Activated naive CD4-positive, alpha-beta T cell treated with anti-CD3 and anti-CD28 coated beads, Interleukin-2, amount 50 U/mL, for 24 hours (primary cell): ENCODE data around the gene TESK2.

Experiments
- H3K27ac Mint-ChIP-seq: one replicate; pipeline ENCODE4 v1.8.0; 2021; ENCODE audit warnings: mild to moderate bottlenecking, mixed read lengths
- H3K27me3 Mint-ChIP-seq: one replicate; pipeline ENCODE4 v1.8.0; 2021; ENCODE audit warnings: mixed read lengths
- H3K36me3 Mint-ChIP-seq: one replicate; pipeline ENCODE4 v1.8.0; 2021; ENCODE audit warnings: mixed read lengths
- H3K4me1 Mint-ChIP-seq: one replicate; pipeline ENCODE4 v1.8.0; 2021; ENCODE audit warnings: mixed read lengths
- H3K4me3 Mint-ChIP-seq: one replicate; pipeline ENCODE4 v1.8.0; 2021; ENCODE audit warnings: mild to moderate bottlenecking, mixed read lengths
- H3K9me3 Mint-ChIP-seq: one replicate; pipeline ENCODE4 v1.8.0; 2021; ENCODE audit warnings: mixed read lengths

Gene TESK2

GRCh38 chr1:45412899-45413298, 78.1 kb downstream of the TESK2 start:
- Mint-ChIP-seq H3K27ac (no peak overlapping the region), H3K4me1 (no peaks in the 10 kb centered on the region), H3K4me3 (no peak overlapping the region), H3K27me3 (no peaks in the 10 kb centered on the region), H3K36me3 (peaks cover 3% of the 10 kb centered on the region), H3K9me3 (no peaks in the 10 kb centered on the region)

GRCh38 chr1:45411510-45411899, 79.5 kb downstream of the TESK2 start:
- no peaks in the 10 kb centered on the region for H3K27me3 Mint-ChIP-seq
- H3K4me1 Mint-ChIP-seq: no peaks in the 10 kb centered on the region
- peaks cover 3% of the 10 kb centered on the region for H3K36me3 Mint-ChIP-seq
- no peak overlapping the region for H3K27ac Mint-ChIP-seq
- no peaks in the 10 kb centered on the region for H3K9me3 Mint-ChIP-seq
- H3K4me3 Mint-ChIP-seq: no peak overlapping the region

- Mint-ChIP-seq H3K9me3 (no peaks in the 10 kb centered on the region), H3K27ac (no peak overlapping the region), H3K36me3 (peaks cover 3% of the 10 kb centered on the region), H3K4me1 (no peaks in the 10 kb centered on the region), H3K4me3 (no peak overlapping the region), H3K27me3 (no peaks in the 10 kb centered on the region)
Measured at GRCh38 chr1:45410850-45411509, 80.0 kb downstream of the TESK2 start.

- Mint-ChIP-seq H3K4me1 (no peaks in the 10 kb centered on the region), H3K27ac (no peak overlapping the region), H3K9me3 (no peaks in the 10 kb centered on the region), H3K36me3 (peaks cover 3% of the 10 kb centered on the region), H3K27me3 (no peaks in the 10 kb centered on the region), H3K4me3 (no peak overlapping the region)
Measured at GRCh38 chr1:45409276-45409675, 81.7 kb downstream of the TESK2 start.

GRCh38 chr1:45407629-45408287, 83.2 kb downstream of the TESK2 start:
- H3K27ac Mint-ChIP-seq: no peak overlapping the region
- H3K4me3 Mint-ChIP-seq: no peak overlapping the region
- H3K27me3 Mint-ChIP-seq: no peaks in the 10 kb centered on the region
- no peaks in the 10 kb centered on the region for H3K4me1 Mint-ChIP-seq
- H3K9me3 Mint-ChIP-seq: no peaks in the 10 kb centered on the region
- H3K36me3 Mint-ChIP-seq: no peaks in the 10 kb centered on the region

GRCh38 chr1:45405636-45406035, 85.3 kb downstream of the TESK2 start:
- Mint-ChIP-seq H3K4me1 (no peaks in the 10 kb centered on the region), H3K36me3 (no peaks in the 10 kb centered on the region), H3K27me3 (no peaks in the 10 kb centered on the region), H3K9me3 (no peaks in the 10 kb centered on the region), H3K27ac (no peak overlapping the region), H3K4me3 (no peak overlapping the region)

- H3K27ac Mint-ChIP-seq: no peak overlapping the region
- no peaks in the 10 kb centered on the region for H3K27me3 Mint-ChIP-seq
- H3K4me3 Mint-ChIP-seq: no peak overlapping the region
- no peaks in the 10 kb centered on the region for H3K4me1 Mint-ChIP-seq
- no peaks in the 10 kb centered on the region for H3K36me3 Mint-ChIP-seq
- H3K9me3 Mint-ChIP-seq: no peaks in the 10 kb centered on the region
Measured at GRCh38 chr1:45403718-45404117, 87.2 kb downstream of the TESK2 start.

GRCh38 chr1:45403298-45403697, 87.7 kb downstream of the TESK2 start:
- H3K9me3 Mint-ChIP-seq: no peaks in the 10 kb centered on the region
- H3K27me3 Mint-ChIP-seq: no peaks in the 10 kb centered on the region
- no peak overlapping the region for H3K4me3 Mint-ChIP-seq
- no peaks in the 10 kb centered on the region for H3K36me3 Mint-ChIP-seq
- no peaks in the 10 kb centered on the region for H3K4me1 Mint-ChIP-seq
- H3K27ac Mint-ChIP-seq: no peak overlapping the region

- H3K36me3 Mint-ChIP-seq: no peaks in the 10 kb centered on the region
- H3K4me1 Mint-ChIP-seq: no peaks in the 10 kb centered on the region
- no peaks in the 10 kb centered on the region for H3K27me3 Mint-ChIP-seq
- no peaks in the 10 kb centered on the region for H3K9me3 Mint-ChIP-seq
- H3K27ac Mint-ChIP-seq: no peak overlapping the region
- no peak overlapping the region for H3K4me3 Mint-ChIP-seq
Measured at GRCh38 chr1:45401524-45401923, 89.4 kb downstream of the TESK2 start.

- H3K27me3 Mint-ChIP-seq: no peaks in the 10 kb centered on the region
- H3K9me3 Mint-ChIP-seq: no peaks in the 10 kb centered on the region
- no peaks in the 10 kb centered on the region for H3K36me3 Mint-ChIP-seq
- H3K4me3 Mint-ChIP-seq: no peak overlapping the region
- no peak overlapping the region for H3K27ac Mint-ChIP-seq
- peaks cover 2% of the 10 kb centered on the region for H3K4me1 Mint-ChIP-seq
Measured at GRCh38 chr1:45400049-45400448, 90.9 kb downstream of the TESK2 start.

- Mint-ChIP-seq H3K27me3 (no peaks in the 10 kb centered on the region), H3K36me3 (no peaks in the 10 kb centered on the region), H3K4me1 (peaks cover 4% of the 10 kb centered on the region), H3K9me3 (no peaks in the 10 kb centered on the region), H3K27ac (no peak overlapping the region), H3K4me3 (no peak overlapping the region)
Measured at GRCh38 chr1:45397285-45397684, 93.7 kb downstream of the TESK2 start.

GRCh38 chr1:45395582-45395981, 95.4 kb downstream of the TESK2 start:
- H3K4me3 Mint-ChIP-seq: no peak overlapping the region

GRCh38 chr1:45395051-45395450, 95.9 kb downstream of the TESK2 start:
- Mint-ChIP-seq H3K27ac (peak overlapping the region; percentile 71), H3K36me3 (no peaks in the 10 kb centered on the region), H3K27me3 (no peaks in the 10 kb centered on the region), H3K4me1 (peaks cover 4% of the 10 kb centered on the region), H3K9me3 (no peaks in the 10 kb centered on the region), H3K4me3 (no peak overlapping the region)

More at GRCh38 chr1:45395582-45395981, 95.4 kb downstream of the TESK2 start:
- no peaks in the 10 kb centered on the region for H3K36me3 Mint-ChIP-seq
- H3K9me3 Mint-ChIP-seq: no peaks in the 10 kb centered on the region
- H3K27ac Mint-ChIP-seq: no peak overlapping the region
- H3K27me3 Mint-ChIP-seq: no peaks in the 10 kb centered on the region
- H3K4me1 Mint-ChIP-seq: peaks cover 4% of the 10 kb centered on the region

- Mint-ChIP-seq H3K9me3 (no peaks in the 10 kb centered on the region), H3K27me3 (no peaks in the 10 kb centered on the region), H3K27ac (no peak overlapping the region), H3K4me1 (peaks cover 4% of the 10 kb centered on the region), H3K36me3 (no peaks in the 10 kb centered on the region), H3K4me3 (no peak overlapping the region)
Measured at GRCh38 chr1:45394342-45394741, 96.6 kb downstream of the TESK2 start.

GRCh38 chr1:45393718-45394302, 97.2 kb downstream of the TESK2 start:
- peak overlapping the region; percentile 7 for H3K4me3 Mint-ChIP-seq
- H3K9me3 Mint-ChIP-seq: no peaks in the 10 kb centered on the region
- no peak overlapping the region for H3K27ac Mint-ChIP-seq
- no peaks in the 10 kb centered on the region for H3K36me3 Mint-ChIP-seq
- H3K4me1 Mint-ChIP-seq: peaks cover 4% of the 10 kb centered on the region
- no peaks in the 10 kb centered on the region for H3K27me3 Mint-ChIP-seq

GRCh38 chr1:45386219-45386618, 104.7 kb downstream of the TESK2 start:
- H3K4me1 Mint-ChIP-seq: no peaks in the 10 kb centered on the region
- H3K4me3 Mint-ChIP-seq: no peak overlapping the region
- no peak overlapping the region for H3K27ac Mint-ChIP-seq

More at GRCh38 chr1:45386219-45386618, 104.7 kb downstream of the TESK2 start:
- Mint-ChIP-seq H3K9me3 (no peaks in the 10 kb centered on the region), H3K27me3 (no peaks in the 10 kb centered on the region), H3K36me3 (peaks cover 3% of the 10 kb centered on the region)
